GM12878 (cell line): ENCODE measurements around the gene SDCCAG8. TPM values are rescaled to one million over a fixed set of nuclear protein-coding genes. Genes with fewer than 3 reads are reported as not detected.

Experiments
- ATAC-seq: fragments of 200-7000 bp; cut with Tn5 transposase; 3 replicates; pipeline ENCODE4 v1.9.1; 2020; ENCODE audit warnings: mild to moderate bottlenecking, moderate library complexity
- BruUV-seq: library from RNA; stranded (reverse); fragments of 400-500 nt; replicated peaks from 2 replicates; lab custom pipeline; 2021; lab: Mats Ljungman, UMichigan
- CTCF ChIA-PET: fragments of 300-600 bp; sonication (Branson Sonifier 250); formaldehyde crosslinking; extraction: SDS; loops from one replicate; lab custom pipeline; 2021; ENCODE audit warnings: inconsistent platforms; lab: Yijun Ruan, JAX
- POLR2A ChIA-PET: fragments of 350-600 bp; formaldehyde crosslinking; extraction: SDS; loops from one replicate; lab custom pipeline; 2021; ENCODE audit warnings: inconsistent platforms; lab: Charles Lee
- RAD21 ChIA-PET: fragments of 300-600 bp; sonication (Branson Sonifier 250); formaldehyde crosslinking; loops from one replicate; lab custom pipeline; 2023; ENCODE audit warnings: antibody characterized with exemption; ENCODE audit not compliant: unreplicated experiment; lab: Charles Lee
- SMC1A ChIA-PET: fragments of 300-600 bp; sonication (Branson Sonifier 250); formaldehyde crosslinking; loops from one replicate; lab custom pipeline; 2023; ENCODE audit not compliant: unreplicated experiment, uncharacterized antibody; lab: Charles Lee
- DNase-seq: peaks from one replicate; pipeline ENCODE4 v3.0.0-alpha.2; 2011; ENCODE audit warnings: low read depth, low spot score
- FAIRE-seq: peaks from 3 replicates; lab custom pipeline; 2011; peaks lifted over from hg19 to GRCh38; lab: Jason Lieb, UNC
- H2AFZ ChIP-seq: 2 replicates; pipeline ENCODE4 v1.6.0; 2011; ENCODE audit warnings: low read depth, low read length, control low read depth; ENCODE audit not compliant: control insufficient read depth
- H3K27ac ChIP-seq: 2 replicates; pipeline ENCODE4 v1.5.1; 2011; ENCODE audit warnings: control low read depth; ENCODE audit not compliant: control insufficient read depth, insufficient read depth
- H3K27me3 ChIP-seq, 2 experiments: replicated peaks in 1 of 2; 2 replicates each; pipeline versions ENCODE4 v1.6.0 to v1.6.1; 2011; ENCODE audit warnings: low read length in 1 of 2; ENCODE audit not compliant: control insufficient read depth in 2 of 2, insufficient read depth in 2 of 2
- H3K36me3 ChIP-seq, 2 experiments: 2 replicates each; pipeline ENCODE4 v1.5.1; 2011; ENCODE audit warnings: low read length in 1 of 2; ENCODE audit not compliant: control insufficient read depth in 2 of 2, insufficient read depth in 2 of 2
- H3K4me1 ChIP-seq: 2 replicates; pipeline ENCODE4 v1.6.1; 2011; ENCODE audit warnings: mild to moderate bottlenecking, low read length, moderate library complexity, mixed read lengths; ENCODE audit not compliant: control insufficient read depth, insufficient read depth
- H3K4me2 ChIP-seq: 2 replicates; pipeline ENCODE4 v1.6.0; 2011; ENCODE audit warnings: control low read depth; ENCODE audit not compliant: control insufficient read depth, insufficient read depth
- H3K4me3 ChIP-seq: fragments of 200-600 bp; sonication (generic); 2 replicates; pipeline ENCODE4 v1.5.1; 2016
- H3K79me2 ChIP-seq: 2 replicates; pipeline ENCODE4 v1.6.0; 2011; ENCODE audit warnings: low read length; ENCODE audit not compliant: control insufficient read depth, insufficient read depth
- H3K9ac ChIP-seq: 2 replicates; pipeline ENCODE4 v1.8.0; 2011; ENCODE audit warnings: low read length, control low read depth, mixed read lengths; ENCODE audit not compliant: control insufficient read depth, insufficient read depth
- H3K9me3 ChIP-seq: replicated peaks from 3 replicates; pipeline ENCODE4 v1.5.1; 2011; ENCODE audit warnings: mild to moderate bottlenecking, low read length; ENCODE audit not compliant: control insufficient read depth, insufficient read depth
- H4K20me1 ChIP-seq: 2 replicates; pipeline ENCODE4 v1.6.0; 2011; ENCODE audit not compliant: control insufficient read depth, insufficient read depth
- CEBPZ ChIP-seq: fragments of 150-350 bp; IDR thresholded peaks from 2 replicates; pipeline ENCODE4 v1.6.1; 2016; ENCODE audit warnings: low read depth, low read length
- ETV6 ChIP-seq, 2 experiments: fragments of 450-650 bp in 1 of 2; IDR thresholded peaks in 1 of 2; conservative IDR thresholded peaks in 1 of 2; 2 replicates each; pipeline ENCODE4 v1.6.1; 2014; ENCODE audit warnings: antibody characterized with exemption in 1 of 2, borderline replicate concordance in 1 of 2, low read depth in 1 of 2, mild to moderate bottlenecking in 1 of 2, moderate library complexity in 1 of 2
- IKZF2 ChIP-seq, 2 experiments: fragments of 450-650 bp; IDR thresholded peaks; 2 replicates each; pipeline ENCODE4 v1.6.1; 2017; ENCODE audit warnings: mild to moderate bottlenecking in 2 of 2, moderate library complexity in 2 of 2
- MLLT1 ChIP-seq: fragments of 450-650 bp; IDR thresholded peaks from 2 replicates; pipeline ENCODE4 v1.6.1; 2016; ENCODE audit warnings: mild to moderate bottlenecking
- RB1 ChIP-seq: fragments of 450-650 bp; formaldehyde crosslinking; IDR thresholded peaks from 2 replicates; pipeline ENCODE4 v1.6.1; 2017; ENCODE audit warnings: mild to moderate bottlenecking, borderline replicate concordance
- RFX5 ChIP-seq: IDR thresholded peaks from 2 replicates; pipeline ENCODE4 v1.6.1; 2011; ENCODE audit warnings: low read depth, low read length, improper control_type of control experiment
- ZBTB40 ChIP-seq: fragments of 450-650 bp; IDR thresholded peaks from 2 replicates; pipeline ENCODE4 v1.6.1; 2016; ENCODE audit warnings: mild to moderate bottlenecking, moderate library complexity, borderline replicate concordance
- ZNF274 ChIP-seq: IDR thresholded peaks from one replicate; pipeline ENCODE4 v1.8.0; 2011; ENCODE audit not compliant: insufficient read length, insufficient read depth
- WGBS: methylation state at CpG from one replicate; pipeline ENCODE4 v1.1.6; 2016; ENCODE audit warnings: low lambda C conversion rate; ENCODE audit not compliant: insufficient replicate concordance, insufficient coverage; ENCODE audit errors: missing lambda C conversion rate; 5-methylcytosine and 5-hydroxymethylcytosine counted together
- in situ Hi-C: fragments of 300-500 bp; cut with MboI; formaldehyde crosslinking; loops from 9 replicates; pipeline ENCODE4 v1.14.3; 2018; ENCODE audit warnings: mixed read lengths
- intact Hi-C: fragments of 100-400 bp; cut with micrococcal nuclease; formaldehyde crosslinking; loops from one replicate; pipeline ENCODE4 v1.14.2; 2022; ENCODE audit not compliant: unreplicated experiment
- polyA plus RNA-seq, 11 experiments: library from polyadenylated mRNA; depleted of rRNA in 4 of 11; unstranded in 6 of 11; stranded (reverse) in 5 of 11; fragments of >200 nt; fragmentation: Nextera tagmentation in 4 of 11; fragmentation: Illumina TruSeq in 1 of 11; extraction: Ambion mirVana in 4 of 11; extraction: Trizol in 1 of 11; gene quantifications; 1 replicate in 1 of 11; 2 replicates in 10 of 11; pipeline versions ENCODE4 v1.2.1 to v1.2.3, GENCODE V29; 2011 to 2016; ENCODE audit warnings: inconsistent platforms in 2 of 11, missing spikeins in 2 of 11, low read depth in 1 of 11
- total RNA-seq, 4 experiments: library from RNA; depleted of rRNA in 3 of 4; stranded (reverse); fragments of >200 nt in 3 of 4; fragmentation: Illumina TruSeq in 1 of 4; extraction: Trizol in 1 of 4; gene quantifications; 2 replicates each; pipeline versions ENCODE4 v1.2.1 to v1.2.3, GENCODE V29; 2013 to 2021
- TF ChIP-seq, protein P1 (sequence below): fragments of 450-650 bp; IDR thresholded peaks from 2 replicates; pipeline ENCODE4 v1.6.1; 2017; ENCODE audit warnings: mild to moderate bottlenecking, moderate library complexity

Gene SDCCAG8
- total and polyA plus RNA-seq, 10 of the 15 experiments (the other 5 are each of a cell fraction or from before 2014, with no cell fraction given): 15.0 to 25.6 (median 20.6) TPM

- H3K4me3 ChIP-seq: no peak overlapping the region
- no peak for TF ChIP-seq IKZF2 (IDR thresholded peaks at IDR 0.05)
- TF ChIP-seq, protein P1, sequence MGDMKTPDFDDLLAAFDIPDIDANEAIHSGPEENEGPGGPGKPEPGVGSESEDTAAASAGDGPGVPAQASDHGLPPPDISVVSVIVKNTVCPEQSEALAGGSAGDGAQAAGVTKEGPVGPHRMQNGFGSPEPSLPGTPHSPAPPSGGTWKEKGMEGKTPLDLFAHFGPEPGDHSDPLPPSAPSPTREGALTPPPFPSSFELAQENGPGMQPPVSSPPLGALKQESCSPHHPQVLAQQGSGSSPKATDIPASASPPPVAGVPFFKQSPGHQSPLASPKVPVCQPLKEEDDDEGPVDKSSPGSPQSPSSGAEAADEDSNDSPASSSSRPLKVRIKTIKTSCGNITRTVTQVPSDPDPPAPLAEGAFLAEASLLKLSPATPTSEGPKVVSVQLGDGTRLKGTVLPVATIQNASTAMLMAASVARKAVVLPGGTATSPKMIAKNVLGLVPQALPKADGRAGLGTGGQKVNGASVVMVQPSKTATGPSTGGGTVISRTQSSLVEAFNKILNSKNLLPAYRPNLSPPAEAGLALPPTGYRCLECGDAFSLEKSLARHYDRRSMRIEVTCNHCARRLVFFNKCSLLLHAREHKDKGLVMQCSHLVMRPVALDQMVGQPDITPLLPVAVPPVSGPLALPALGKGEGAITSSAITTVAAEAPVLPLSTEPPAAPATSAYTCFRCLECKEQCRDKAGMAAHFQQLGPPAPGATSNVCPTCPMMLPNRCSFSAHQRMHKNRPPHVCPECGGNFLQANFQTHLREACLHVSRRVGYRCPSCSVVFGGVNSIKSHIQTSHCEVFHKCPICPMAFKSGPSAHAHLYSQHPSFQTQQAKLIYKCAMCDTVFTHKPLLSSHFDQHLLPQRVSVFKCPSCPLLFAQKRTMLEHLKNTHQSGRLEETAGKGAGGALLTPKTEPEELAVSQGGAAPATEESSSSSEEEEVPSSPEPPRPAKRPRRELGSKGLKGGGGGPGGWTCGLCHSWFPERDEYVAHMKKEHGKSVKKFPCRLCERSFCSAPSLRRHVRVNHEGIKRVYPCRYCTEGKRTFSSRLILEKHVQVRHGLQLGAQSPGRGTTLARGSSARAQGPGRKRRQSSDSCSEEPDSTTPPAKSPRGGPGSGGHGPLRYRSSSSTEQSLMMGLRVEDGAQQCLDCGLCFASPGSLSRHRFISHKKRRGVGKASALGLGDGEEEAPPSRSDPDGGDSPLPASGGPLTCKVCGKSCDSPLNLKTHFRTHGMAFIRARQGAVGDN: no peak
- TF ChIP-seq RFX5: no peak
- no peak for TF ChIP-seq MLLT1
- TF ChIP-seq ZNF274: no peak
- no peak for TF ChIP-seq ZBTB40
- no peak for TF ChIP-seq CEBPZ
- no peak for TF ChIP-seq RB1
- no peak for TF ChIP-seq ETV6 (conservative IDR thresholded peaks at IDR 0.05 in 1 of 2, IDR thresholded peaks at IDR 0.05 in 1 of 2; ENCODE audit: borderline replicate concordance in 1 of 2, low read depth in 1 of 2)
These were observed 258.1 kb downstream of the SDCCAG8 start for GRCh38 chr1:243513726-243514491.

More at GRCh38 chr1:243513726-243514491, 258.1 kb downstream of the SDCCAG8 start:
- no peaks in the 10 kb centered on the region for H3K36me3 ChIP-seq
- FAIRE-seq (no peak), ATAC-seq (no peak; the same call in 2 of the 3 replicates), DNase-seq (no peak)
- H3K27ac ChIP-seq: no peak overlapping the region
- no peaks in the 10 kb centered on the region for H3K4me1 ChIP-seq
- no TSS peak for BruUV-seq
- H3K4me2 ChIP-seq: no peak overlapping the region
- no peaks in the 10 kb centered on the region for H3K79me2 ChIP-seq
- CTCF ChIA-PET: no interaction called here
- WGBS: 52% methylated on average over 7 of the region's 7 CpGs
- no peaks in the 10 kb centered on the region for H3K27me3 ChIP-seq
- H3K9ac ChIP-seq: no peak overlapping the region
- H4K20me1 ChIP-seq: no peaks in the 10 kb centered on the region
- H3K9me3 ChIP-seq: no peaks in the 10 kb centered on the region; the same call in 1 of the 3 replicates
- POLR2A ChIA-PET: no interaction called here
- RAD21 ChIA-PET: no interaction called here
- intact Hi-C loops: no loop called here
- SMC1A ChIA-PET: no interaction called here
- in situ Hi-C loops: no loop called here
- no peak overlapping the region for H2AFZ ChIP-seq
